Measurements from ENCODE around the gene CLPX.
"Not testable (repeated sequence)": the region's sequence is repeated elsewhere in the genome, so short reads cannot be mapped to it uniquely, and the experiment has no call there.

The CLPX gene

GRCh38 chr15:65172531-65172930 is 12.6 kb downstream of the CLPX start:
- no peak for DNase-seq

- no peak for DNase-seq
Measured at GRCh38 chr15:65171428-65171827, 13.7 kb downstream of the CLPX start.

DNA sequence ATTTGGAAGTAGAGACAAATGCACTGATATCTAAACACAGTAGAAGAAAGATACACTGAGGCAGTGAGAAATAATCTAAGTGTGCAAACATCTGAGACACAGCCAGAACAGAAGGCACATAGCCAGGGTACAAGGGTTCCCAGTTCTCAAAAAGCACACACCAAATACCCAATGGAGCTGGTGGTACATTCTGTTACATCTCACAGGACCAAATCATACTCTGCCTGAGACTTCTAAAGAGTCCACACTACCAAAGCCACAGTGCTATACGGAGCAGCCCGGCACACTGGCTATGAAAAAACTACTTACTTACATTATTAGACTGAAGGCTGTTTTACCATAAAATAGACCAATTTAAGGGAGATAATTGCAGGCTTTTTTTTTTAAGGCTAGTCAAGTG is 19.3 kb downstream of the CLPX start:
- DNase-seq, result no peak

GRCh38 chr15:65164139-65164538 is 21.0 kb downstream of the CLPX start:
- DNase-seq, result no peak

DNA sequence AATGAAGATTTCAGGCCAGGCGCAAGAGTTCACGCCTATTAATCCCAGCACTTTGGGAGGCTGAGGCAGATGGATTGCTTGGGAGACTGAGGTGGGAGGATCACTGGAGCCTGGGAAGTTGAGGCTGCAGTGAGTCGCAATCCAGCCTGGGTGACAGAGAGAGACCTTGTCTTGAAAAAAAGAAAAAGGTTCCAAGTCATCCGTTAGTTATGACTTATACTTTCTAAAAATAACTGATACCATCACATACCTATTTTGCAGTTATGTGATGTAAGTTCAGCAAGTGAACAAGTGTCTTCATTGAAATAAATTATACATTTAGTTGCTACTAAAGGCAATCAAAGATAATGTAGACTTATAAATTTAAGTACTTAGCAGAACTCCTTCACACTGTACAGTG is 22.1 kb downstream of the CLPX start:
- no peak for DNase-seq

DNA sequence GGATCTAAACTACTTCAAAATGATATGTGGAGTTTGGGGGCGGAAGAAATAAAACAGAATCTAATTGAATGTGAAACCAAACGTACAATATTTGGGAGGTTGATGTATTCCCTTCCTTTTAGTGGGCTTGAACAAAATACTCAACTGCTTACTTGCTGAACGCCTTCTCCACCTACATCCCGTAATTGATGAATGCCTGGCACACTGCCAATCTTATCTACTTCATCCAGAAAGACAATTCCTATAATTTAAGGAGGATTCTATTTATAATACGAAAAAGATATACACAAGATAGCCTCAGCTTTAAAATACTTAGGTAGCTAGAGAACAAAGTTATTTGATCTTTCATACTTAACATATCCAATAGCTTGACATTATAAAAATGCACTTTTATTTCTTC is 28.4 kb downstream of the CLPX start:
- DNase-seq, result no peak

- DNase-seq, result no peak
Measured at GRCh38 chr15:65154720-65155119, 30.4 kb downstream of the CLPX start.

DNA sequence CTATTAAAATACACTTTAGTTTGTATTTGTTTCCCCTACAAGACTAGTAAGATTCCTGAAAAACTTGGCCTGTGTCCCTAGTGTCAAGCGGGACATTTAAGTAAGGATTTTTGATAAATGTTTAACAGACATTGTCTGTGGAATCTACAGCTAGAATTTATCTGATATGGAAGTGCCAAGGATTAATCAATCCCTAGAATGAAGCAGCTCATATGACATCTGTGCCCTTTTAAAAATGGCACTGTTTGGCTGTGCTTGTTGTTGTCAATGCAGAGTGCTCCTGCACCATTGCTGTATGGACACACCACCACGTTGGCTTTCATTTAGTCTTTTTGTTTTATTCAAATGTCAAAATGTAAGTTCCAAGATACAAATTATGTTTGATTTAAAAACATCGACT is 37.2 kb downstream of the CLPX start:
- no peak for DNase-seq

- no peak for DNase-seq
Measured at GRCh38 chr15:65146438-65146837, 38.7 kb downstream of the CLPX start.

GRCh38 chr15:65138631-65139030 is 46.5 kb downstream of the CLPX start:
- DNase-seq, result not testable (repeated sequence)

DNA sequence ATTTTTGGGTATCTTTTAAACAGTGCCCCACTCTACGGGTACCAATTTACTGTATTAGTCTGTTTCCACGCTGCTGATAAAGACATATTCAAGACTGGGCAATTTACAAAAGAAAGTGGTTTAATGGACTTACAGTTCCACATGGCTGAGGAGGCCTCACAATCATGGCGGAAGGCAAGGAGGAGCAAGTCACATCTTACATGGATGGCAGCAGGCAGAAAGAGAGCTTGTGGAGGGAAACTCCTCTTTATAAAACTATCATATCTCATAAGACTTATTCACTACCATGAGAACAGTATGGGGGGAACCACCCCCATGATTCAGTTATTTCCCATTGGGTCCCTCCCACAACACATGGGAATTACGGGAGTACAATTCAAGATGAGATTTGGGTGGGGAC is 47.2 kb downstream of the CLPX start:
- not testable (repeated sequence) for DNase-seq

- DNase-seq, result not testable (repeated sequence)
Measured at GRCh38 chr15:65137089-65137488, 48.1 kb downstream of the CLPX start.

- DNase-seq, result no peak
Measured at GRCh38 chr15:65134538-65134937, 50.6 kb downstream of the CLPX start.

DNA sequence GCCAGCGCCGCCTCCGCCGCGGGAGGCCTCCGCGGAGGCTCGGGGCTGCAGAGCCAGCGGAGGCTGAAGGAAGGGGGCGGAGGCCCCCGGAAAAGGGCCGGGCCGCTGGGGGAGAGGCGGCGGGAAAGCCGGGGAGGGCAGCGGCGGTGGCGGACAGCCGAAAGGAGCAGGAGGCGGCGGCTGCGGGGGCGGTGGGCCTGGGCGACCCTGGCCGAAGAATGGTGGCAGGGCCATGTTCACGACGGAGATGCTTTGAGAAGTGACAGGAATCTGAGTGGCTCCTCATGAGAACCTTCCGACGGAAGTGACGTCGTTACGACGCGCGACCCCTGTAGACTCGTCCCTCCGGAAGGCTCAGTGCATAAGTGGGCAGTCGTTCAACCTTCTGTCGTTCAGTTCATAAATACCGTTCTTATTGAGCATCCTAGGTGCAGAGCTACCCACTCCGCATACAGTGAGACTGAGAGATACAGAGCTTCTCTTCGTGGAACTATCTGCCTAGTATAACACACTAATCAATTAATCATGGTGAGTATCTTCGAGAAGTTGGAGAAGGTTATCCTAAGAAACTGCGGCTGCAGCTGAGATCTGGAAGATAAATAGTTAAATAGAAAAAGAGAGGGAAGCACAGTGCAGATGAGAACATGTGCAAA is 51.5 kb downstream of the CLPX start, which contains the start of gene PDCD7:
PDCD7 (minus strand) TSS at position 261 of the 653 bp plus-strand sequence; CDS start at position 234, 27 bp downstream.
- peak; percentile 67 for DNase-seq

DNA sequence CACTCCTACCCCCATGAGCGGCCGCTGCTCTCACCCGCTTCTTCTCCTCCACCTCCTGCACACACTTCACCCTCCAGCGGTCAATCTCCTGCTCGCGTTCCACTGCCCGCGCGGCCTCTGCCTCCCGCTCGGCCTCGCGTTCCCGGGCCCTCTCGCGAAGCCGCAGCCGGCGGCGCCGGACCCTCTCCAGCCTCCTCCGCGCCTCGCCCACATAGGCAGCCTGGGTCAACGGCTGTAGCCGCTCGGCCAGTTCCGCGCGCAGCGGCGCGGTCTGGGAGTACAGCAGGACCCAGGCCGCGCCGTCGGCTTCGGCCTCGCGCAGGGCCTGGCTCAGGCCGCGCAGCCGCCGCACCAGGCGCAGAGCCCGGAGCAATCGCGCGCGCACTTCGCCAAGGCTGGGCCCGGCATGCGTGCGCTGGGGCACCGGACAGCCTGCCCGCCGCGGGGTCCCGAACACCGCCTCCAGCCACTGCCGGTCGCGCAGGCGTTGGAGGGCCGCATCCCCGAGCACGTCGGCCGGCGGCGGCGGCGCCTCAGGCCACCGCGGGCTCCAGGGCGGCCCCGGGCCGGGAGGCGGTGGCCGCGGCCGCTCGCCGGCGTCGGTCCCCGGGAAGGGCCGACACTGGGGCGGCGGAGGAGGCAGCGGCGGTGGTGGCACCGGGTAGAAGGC is 52.1 kb downstream of the CLPX start:
- peak; percentile 87 for DNase-seq

DNA sequence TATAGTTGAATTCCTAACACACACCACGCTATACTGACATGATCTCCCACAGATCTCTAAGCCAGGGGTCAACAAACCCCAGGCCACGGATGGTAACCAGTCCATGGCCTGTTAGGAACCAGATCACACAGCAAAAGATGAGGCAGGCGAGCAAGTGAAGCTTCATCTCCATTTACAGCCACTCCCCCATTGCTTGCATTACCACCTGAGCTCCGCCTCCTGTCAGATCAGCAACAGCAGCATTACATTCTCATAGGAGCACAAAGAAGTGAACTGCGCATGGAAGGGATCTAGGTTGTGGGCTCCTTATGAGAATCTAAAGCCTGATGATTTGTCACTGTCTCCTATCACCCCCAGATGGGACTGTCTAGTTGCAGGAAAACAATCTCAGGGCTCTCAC is 54.2 kb downstream of the CLPX start:
- no peak for DNase-seq

GRCh38 chr15:65115542-65115941 is 69.6 kb downstream of the CLPX start:
- DNase-seq, result no peak

GRCh38 chr15:65115086-65115485 is 70.1 kb downstream of the CLPX start, which contains the start of gene UBAP1L:
UBAP1L (minus strand) TSS chr15:65115200; CDS start chr15:65106215, 8,985 bp downstream.
- no peak for DNase-seq

DNA sequence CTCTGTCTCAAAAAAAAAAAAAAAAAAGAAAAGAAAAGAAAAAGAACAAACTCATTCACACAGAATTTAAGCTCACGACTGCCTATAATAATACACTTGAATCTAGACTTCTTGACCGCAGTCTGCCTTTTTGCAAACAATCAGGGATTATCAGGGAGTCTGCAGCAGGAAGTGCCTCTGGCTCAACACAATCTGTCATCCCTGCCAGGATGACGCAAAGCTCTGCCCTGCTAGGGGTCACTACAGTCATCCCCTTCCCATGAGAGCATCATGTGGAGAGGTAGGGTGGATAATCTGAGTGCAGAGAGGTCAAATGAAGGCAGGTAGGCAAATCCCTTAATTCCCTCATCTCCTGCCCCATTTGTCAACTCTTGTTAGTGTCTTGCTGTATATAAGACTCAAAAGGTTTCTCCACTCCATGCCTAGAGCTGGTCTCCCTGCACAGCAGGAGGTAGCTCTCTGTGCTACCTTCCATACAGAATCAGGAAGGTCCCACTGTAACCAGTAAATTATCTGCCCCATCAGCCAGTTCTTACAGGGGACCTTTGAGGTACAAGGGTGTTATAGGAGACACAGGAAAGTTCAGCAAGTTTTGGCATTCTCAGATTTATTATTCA is 74.4 kb downstream of the CLPX start:
- no peak for DNase-seq

- DNase-seq, result no peak
Measured at GRCh38 chr15:65106011-65106590, 79.0 kb downstream of the CLPX start.

DNA sequence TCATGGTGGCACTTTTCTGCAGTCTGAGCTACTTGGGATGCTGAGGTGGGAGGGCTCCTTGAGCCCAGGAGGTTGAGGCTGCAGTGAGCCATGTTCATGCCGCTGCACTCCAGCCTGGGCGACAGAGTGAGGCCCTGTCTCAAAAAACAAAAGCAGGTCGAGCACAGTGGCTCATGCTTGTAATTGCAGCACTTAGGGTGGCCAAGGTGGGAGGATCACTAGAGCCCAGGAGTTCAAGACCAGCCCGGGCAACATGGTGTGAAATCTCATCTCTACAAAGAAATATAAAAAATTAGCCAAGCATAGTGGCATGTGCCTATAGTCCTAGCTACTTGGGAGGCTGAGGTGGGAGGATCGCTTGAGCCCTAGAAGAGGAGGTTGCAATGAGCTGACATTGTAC is 80.1 kb downstream of the CLPX start:
- DNase-seq, result no peak

DNA sequence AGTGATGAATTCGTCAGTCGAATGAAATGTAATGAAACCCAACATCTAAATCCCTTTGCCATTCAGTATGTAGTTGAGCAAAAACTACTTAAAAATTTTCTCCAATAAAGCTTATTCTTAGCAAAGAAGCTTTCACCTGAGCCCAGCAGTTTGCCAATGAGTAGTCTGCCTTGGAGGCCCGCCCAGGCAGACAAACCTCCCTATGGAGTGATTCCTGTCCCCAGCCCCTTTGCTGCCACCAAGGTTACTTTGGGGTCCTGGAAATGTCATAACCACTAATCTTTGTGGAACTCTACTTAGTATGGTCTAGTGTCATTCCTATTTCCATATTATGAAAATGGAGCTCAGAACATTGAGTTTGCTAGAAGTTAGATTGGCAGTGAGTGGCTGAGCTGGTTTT is 82.2 kb downstream of the CLPX start:
- DNase-seq, result no peak

All from right kidney (tissue), 1 donor.